HCT116 (cell line): Measurements from ENCODE around the gene TMEM50B. TPM values are rescaled to one million over a fixed set of nuclear protein-coding genes. Genes with fewer than 3 reads are reported as not detected.

Experiments
- ATAC-seq: fragments of 200-7000 bp; cut with Tn5 transposase; 2 replicates; pipeline ENCODE4 v1.9.1; 2020; ENCODE audit warnings: mild to moderate bottlenecking, moderate library complexity
- BruUV-seq: library from RNA; stranded (reverse); fragments of 400-500 nt; replicated peaks from 2 replicates; lab custom pipeline; 2021; lab: Mats Ljungman, UMichigan
- CTCF ChIA-PET: fragments of 300-600 bp; sonication (Branson Sonifier 250); formaldehyde crosslinking; loops from one replicate; lab custom pipeline; 2021; ENCODE audit warnings: antibody characterized with exemption; lab: Charles Lee
- POLR2A ChIA-PET: fragments of 300-600, 350-600 bp; sonication (Branson Sonifier 250); formaldehyde crosslinking; loops from one replicate; lab custom pipeline; 2021; ENCODE audit warnings: antibody characterized with exemption; lab: Charles Lee
- RAD21 ChIA-PET, 2 experiments: fragments of 300-600 bp; sonication (Branson Sonifier 250); formaldehyde crosslinking; loops; one replicate each; lab custom pipeline; 2023; ENCODE audit warnings: low total read pairs in 2 of 2; ENCODE audit not compliant: uncharacterized antibody in 2 of 2, unreplicated experiment in 2 of 2, low non-redundant PET in 1 of 2; lab: Charles Lee
- DNase-seq: peaks from one replicate; pipeline ENCODE4 v3.0.0-alpha.2; 2010; ENCODE audit warnings: low read depth, low spot score
- H2AFZ ChIP-seq: fragments of 200-600 bp; shearing (Covaris generic), sonication (generic); 2 replicates; pipeline ENCODE4 v1.6.1; 2017; ENCODE audit warnings: low read depth, mixed run types, mixed read lengths, antibody characterized with exemption, low read length; ENCODE audit not compliant: poor library complexity, severe bottlenecking
- H3K27ac ChIP-seq: 2 replicates; pipeline ENCODE4 v1.5.1; 2012; ENCODE audit warnings: low read depth, low read length
- H3K27me3 ChIP-seq: fragments of 200-600 bp; sonication (generic); 2 replicates; pipeline ENCODE4 v1.6.1; 2016; ENCODE audit warnings: mixed run types, low read length, mixed read lengths; ENCODE audit not compliant: insufficient read depth
- H3K36me3 ChIP-seq, 2 experiments: fragments of 200-500 bp in 1 of 2; fragments of 200-600 bp in 1 of 2; sonication (Bioruptor generic) in 1 of 2; sonication (generic) in 1 of 2; 2 replicates each; pipeline versions ENCODE4 v1.5.1 to v1.6.1; 2014 to 2016; ENCODE audit warnings: low read length in 2 of 2, inconsistent platforms in 1 of 2, mixed read lengths in 1 of 2, mixed run types in 1 of 2; ENCODE audit not compliant: insufficient read depth in 2 of 2, control insufficient read depth in 1 of 2
- H3K4me1 ChIP-seq, 2 experiments: fragments of 200-600 bp in 1 of 2; sonication (generic) in 1 of 2; 2 replicates each; pipeline versions ENCODE4 v1.5.1 to v1.6.1; 2012 to 2017; ENCODE audit warnings: low read length in 2 of 2, inconsistent platforms in 1 of 2, mild to moderate bottlenecking in 1 of 2, mixed read lengths in 1 of 2, mixed run types in 1 of 2, moderate library complexity in 1 of 2; ENCODE audit not compliant: insufficient read depth in 2 of 2, control insufficient read depth in 1 of 2
- H3K4me2 ChIP-seq: fragments of 200-600 bp; sonication (generic); 2 replicates; pipeline ENCODE4 v1.6.1; 2017; ENCODE audit warnings: mixed run types, low read length, mixed read lengths
- H3K4me3 ChIP-seq, 2 experiments: fragments of 200-600 bp in 1 of 2; sonication (generic) in 1 of 2; replicated peaks in 1 of 2; 2 replicates each; pipeline ENCODE4 v1.5.1; 2011 to 2016; ENCODE audit warnings: low read length in 2 of 2, control low read depth in 1 of 2, low read depth in 1 of 2, mild to moderate bottlenecking in 1 of 2, mixed read lengths in 1 of 2, mixed run types in 1 of 2
- H3K79me2 ChIP-seq: fragments of 200-600 bp; sonication (generic); 2 replicates; pipeline ENCODE4 v1.6.1; 2017; ENCODE audit warnings: mild to moderate bottlenecking, mixed run types, low read length, moderate library complexity, mixed read lengths; ENCODE audit not compliant: insufficient read depth
- H3K9ac ChIP-seq: fragments of 200-600 bp; sonication (generic); 2 replicates; pipeline ENCODE4 v1.6.1; 2016; ENCODE audit warnings: low read length, mixed read lengths
- H3K9me2 ChIP-seq: fragments of 200-600 bp; sonication (generic), shearing (Covaris generic); 2 replicates; pipeline ENCODE4 v1.6.1; 2017; ENCODE audit warnings: mixed run types, mild to moderate bottlenecking, moderate library complexity; ENCODE audit not compliant: insufficient read depth
- H3K9me3 ChIP-seq, 2 experiments: fragments of 200-500 bp in 1 of 2; fragments of 200-600 bp in 1 of 2; sonication (Bioruptor generic) in 1 of 2; sonication (generic) in 1 of 2; 2 replicates each; pipeline ENCODE4 v1.6.1; 2014 to 2017; ENCODE audit warnings: low read length in 2 of 2, mixed read lengths in 2 of 2, inconsistent platforms in 1 of 2, low read depth in 1 of 2, mild to moderate bottlenecking in 1 of 2, mixed run types in 1 of 2, moderate library complexity in 1 of 2; ENCODE audit not compliant: control insufficient read depth in 1 of 2, insufficient read depth in 1 of 2
- H4K20me1 ChIP-seq: fragments of 200-600 bp; sonication (generic), shearing (Covaris generic); 2 replicates; pipeline ENCODE4 v1.6.1; 2017; ENCODE audit warnings: mixed run types, mild to moderate bottlenecking, moderate library complexity; ENCODE audit not compliant: insufficient read depth
- POLR2A ChIP-seq: IDR thresholded peaks from 2 replicates; pipeline ENCODE4 v1.7.0; 2011; ENCODE audit warnings: borderline replicate concordance; ENCODE audit not compliant: insufficient read depth, insufficient read length; ENCODE audit errors: extremely low read depth
- POLR2AphosphoS5 ChIP-seq: IDR thresholded peaks from 2 replicates; pipeline ENCODE4 v1.6.1; 2011; ENCODE audit warnings: mild to moderate bottlenecking, low read depth, low read length, moderate library complexity
- RAD21 ChIP-seq: IDR thresholded peaks from 2 replicates; pipeline ENCODE4 v1.6.1; 2012; ENCODE audit warnings: low read depth, mild to moderate bottlenecking
- YY1 ChIP-seq: IDR thresholded peaks from 2 replicates; pipeline ENCODE4 v1.6.1; 2011; ENCODE audit warnings: low read length, low read depth, moderate library complexity, mild to moderate bottlenecking; ENCODE audit not compliant: insufficient replicate concordance; ENCODE audit errors: extremely low read depth
- ZFX ChIP-seq: fragments of 450-650 bp; IDR thresholded peaks from 2 replicates; pipeline ENCODE4 v1.6.1; 2017
- intact Hi-C: fragments of 100-400 bp; cut with micrococcal nuclease; formaldehyde crosslinking; loops from 2 replicates; pipeline ENCODE4 v1.10.0; 2022
- total RNA-seq: library from RNA; stranded (reverse); gene quantifications from one replicate; pipeline ENCODE4 v1.2.1, GENCODE V29; 2021; ENCODE audit not compliant: unreplicated experiment
- TF ChIP-seq, protein P1 (sequence below): IDR thresholded peaks from 2 replicates; pipeline ENCODE4 v1.6.1; 2011; ENCODE audit warnings: mild to moderate bottlenecking, low read length, moderate library complexity; ENCODE audit not compliant: insufficient replicate concordance; ENCODE audit errors: extremely low read depth

The TMEM50B gene
- total RNA-seq, 1 experiment from 2014 or later: 18.8 TPM

DNA sequence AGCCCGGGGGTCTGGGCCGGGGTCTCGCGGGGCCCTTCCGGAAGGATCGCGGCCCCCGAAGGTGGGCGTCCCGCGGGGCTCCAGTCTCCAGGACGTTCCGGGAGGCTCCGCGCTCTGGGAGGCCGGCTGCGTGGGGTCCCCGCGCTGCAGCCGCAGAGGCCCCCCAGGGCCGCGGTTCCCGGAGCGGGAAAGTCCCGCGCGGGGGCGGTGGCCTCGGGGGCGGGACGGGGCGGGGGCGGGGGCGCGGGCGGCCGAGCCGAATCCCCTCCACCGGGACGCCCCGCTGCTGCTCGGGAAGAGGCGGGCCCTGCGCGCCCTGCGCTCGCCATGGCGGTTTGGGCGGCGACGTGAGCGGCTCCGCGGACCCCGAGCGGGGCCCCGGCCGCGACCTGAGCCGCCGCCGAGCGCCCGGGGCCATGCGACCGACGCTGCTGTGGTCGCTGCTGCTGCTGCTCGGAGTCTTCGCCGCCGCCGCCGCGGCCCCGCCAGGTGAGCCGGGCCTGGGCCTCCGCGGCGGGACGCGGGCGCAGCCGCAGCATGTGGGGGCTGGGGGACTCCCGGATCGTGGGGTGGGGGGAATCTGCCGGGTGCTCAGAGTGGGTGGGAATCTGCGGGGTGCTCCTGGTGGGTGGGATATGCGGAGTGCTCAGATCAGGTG is 76.5 kb downstream of the TMEM50B start, which contains the start of gene IFNGR2:
TSS of gene IFNGR2 (plus strand) at position 286 of the 658 bp plus-strand sequence. CDS start at position 417, 131 bp downstream.
- no peaks in the 10 kb centered on the region for H4K20me1 ChIP-seq
- peaks cover 35 to 44% of the 10 kb centered on the region in 2 experiments for H3K4me1 ChIP-seq
- peak within 1 kb of the TSS; percentile 97 for H3K4me2 ChIP-seq
- H3K36me3 ChIP-seq: no peaks in the 10 kb centered on the region
- peak within 1 kb of the TSS; percentile 89 for H3K9ac ChIP-seq
- no peaks in the 10 kb centered on the region for H3K9me2 ChIP-seq
- no peak within 1 kb of the TSS for H2AFZ ChIP-seq
- H3K27me3 ChIP-seq: no peaks in the 10 kb centered on the region
- ChIA-PET CTCF (no interaction called here), RAD21 (no interaction called here), POLR2A (no interaction called here)
- no TSS peak for BruUV-seq
- H3K27ac ChIP-seq: peak within 1 kb of the TSS; percentile 92
- DNase-seq: no peak
- intact Hi-C loops: no loop called here
- TF ChIP-seq, protein P1, sequence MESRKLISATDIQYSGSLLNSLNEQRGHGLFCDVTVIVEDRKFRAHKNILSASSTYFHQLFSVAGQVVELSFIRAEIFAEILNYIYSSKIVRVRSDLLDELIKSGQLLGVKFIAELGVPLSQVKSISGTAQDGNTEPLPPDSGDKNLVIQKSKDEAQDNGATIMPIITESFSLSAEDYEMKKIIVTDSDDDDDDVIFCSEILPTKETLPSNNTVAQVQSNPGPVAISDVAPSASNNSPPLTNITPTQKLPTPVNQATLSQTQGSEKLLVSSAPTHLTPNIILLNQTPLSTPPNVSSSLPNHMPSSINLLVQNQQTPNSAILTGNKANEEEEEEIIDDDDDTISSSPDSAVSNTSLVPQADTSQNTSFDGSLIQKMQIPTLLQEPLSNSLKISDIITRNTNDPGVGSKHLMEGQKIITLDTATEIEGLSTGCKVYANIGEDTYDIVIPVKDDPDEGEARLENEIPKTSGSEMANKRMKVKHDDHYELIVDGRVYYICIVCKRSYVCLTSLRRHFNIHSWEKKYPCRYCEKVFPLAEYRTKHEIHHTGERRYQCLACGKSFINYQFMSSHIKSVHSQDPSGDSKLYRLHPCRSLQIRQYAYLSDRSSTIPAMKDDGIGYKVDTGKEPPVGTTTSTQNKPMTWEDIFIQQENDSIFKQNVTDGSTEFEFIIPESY: no peak
- TF ChIP-seq ZFX (peak; percentile 95), POLR2A (peak; percentile 52), YY1 (peak; percentile 66), POLR2AphosphoS5 (peak; percentile 35; the same call in 1 of the 2 replicates), RAD21 (no peak)
- H3K4me3 ChIP-seq: peak within 1 kb of the TSS; percentile 77 to 87
- no peaks in the 10 kb centered on the region for H3K9me3 ChIP-seq
- ATAC-seq: peak; percentile 48
- peaks cover 44% of the 10 kb centered on the region for H3K79me2 ChIP-seq
